GM12874 (cell line): ENCODE data around the gene PSMA6.

ENCODE experiments used
- TF ChIP-seq, protein P1 (sequence below): IDR thresholded peaks from 2 replicates; pipeline ENCODE4 v1.5.1; 2011; ENCODE audit warnings: low read depth, mild to moderate bottlenecking, control low read depth, low read length, moderate library complexity; ENCODE audit not compliant: insufficient read depth

Gene PSMA6

GRCh38 chr14:35352274-35353233 lies 60.4 kb downstream of the PSMA6 start:
- TF ChIP-seq, protein P1, sequence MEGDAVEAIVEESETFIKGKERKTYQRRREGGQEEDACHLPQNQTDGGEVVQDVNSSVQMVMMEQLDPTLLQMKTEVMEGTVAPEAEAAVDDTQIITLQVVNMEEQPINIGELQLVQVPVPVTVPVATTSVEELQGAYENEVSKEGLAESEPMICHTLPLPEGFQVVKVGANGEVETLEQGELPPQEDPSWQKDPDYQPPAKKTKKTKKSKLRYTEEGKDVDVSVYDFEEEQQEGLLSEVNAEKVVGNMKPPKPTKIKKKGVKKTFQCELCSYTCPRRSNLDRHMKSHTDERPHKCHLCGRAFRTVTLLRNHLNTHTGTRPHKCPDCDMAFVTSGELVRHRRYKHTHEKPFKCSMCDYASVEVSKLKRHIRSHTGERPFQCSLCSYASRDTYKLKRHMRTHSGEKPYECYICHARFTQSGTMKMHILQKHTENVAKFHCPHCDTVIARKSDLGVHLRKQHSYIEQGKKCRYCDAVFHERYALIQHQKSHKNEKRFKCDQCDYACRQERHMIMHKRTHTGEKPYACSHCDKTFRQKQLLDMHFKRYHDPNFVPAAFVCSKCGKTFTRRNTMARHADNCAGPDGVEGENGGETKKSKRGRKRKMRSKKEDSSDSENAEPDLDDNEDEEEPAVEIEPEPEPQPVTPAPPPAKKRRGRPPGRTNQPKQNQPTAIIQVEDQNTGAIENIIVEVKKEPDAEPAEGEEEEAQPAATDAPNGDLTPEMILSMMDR = no peak

DNA sequence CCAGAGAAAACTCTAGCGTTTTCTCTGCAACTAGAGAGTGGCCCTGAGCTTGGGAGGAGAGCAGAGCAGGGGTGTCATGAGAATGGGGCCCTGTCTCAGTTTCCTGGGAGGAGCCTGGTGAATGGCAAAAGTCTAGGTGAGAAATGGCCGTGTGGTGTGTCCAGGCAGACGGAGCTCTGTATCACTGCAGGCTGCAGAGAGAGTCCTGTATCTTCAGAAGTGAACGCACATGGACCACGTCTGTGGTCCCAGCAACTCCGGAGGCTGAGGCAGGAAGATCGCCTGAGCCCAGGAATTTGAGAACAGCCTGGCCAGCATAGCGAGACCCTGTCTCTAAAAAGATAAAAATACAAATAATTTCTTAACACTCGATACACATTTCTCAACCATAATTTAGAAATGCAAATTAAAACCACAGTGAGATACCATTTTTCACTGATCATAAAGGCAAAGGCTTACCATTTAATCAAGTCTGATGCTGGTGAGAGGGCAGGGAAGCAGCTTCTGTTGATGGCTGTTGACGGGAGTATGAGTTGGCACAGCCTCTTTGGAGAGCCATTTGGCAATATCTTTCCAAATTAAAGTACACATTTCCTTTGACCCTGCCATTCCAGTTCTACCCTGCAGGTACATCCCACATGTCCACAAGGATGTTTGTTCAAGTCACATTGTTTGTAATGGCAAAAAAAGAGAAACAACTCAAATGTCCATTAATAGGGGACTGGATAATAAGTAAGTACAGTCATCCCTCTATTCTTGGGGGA lies 61.4 kb downstream of the PSMA6 start:
- TF ChIP-seq, protein P1 = no peak

DNA sequence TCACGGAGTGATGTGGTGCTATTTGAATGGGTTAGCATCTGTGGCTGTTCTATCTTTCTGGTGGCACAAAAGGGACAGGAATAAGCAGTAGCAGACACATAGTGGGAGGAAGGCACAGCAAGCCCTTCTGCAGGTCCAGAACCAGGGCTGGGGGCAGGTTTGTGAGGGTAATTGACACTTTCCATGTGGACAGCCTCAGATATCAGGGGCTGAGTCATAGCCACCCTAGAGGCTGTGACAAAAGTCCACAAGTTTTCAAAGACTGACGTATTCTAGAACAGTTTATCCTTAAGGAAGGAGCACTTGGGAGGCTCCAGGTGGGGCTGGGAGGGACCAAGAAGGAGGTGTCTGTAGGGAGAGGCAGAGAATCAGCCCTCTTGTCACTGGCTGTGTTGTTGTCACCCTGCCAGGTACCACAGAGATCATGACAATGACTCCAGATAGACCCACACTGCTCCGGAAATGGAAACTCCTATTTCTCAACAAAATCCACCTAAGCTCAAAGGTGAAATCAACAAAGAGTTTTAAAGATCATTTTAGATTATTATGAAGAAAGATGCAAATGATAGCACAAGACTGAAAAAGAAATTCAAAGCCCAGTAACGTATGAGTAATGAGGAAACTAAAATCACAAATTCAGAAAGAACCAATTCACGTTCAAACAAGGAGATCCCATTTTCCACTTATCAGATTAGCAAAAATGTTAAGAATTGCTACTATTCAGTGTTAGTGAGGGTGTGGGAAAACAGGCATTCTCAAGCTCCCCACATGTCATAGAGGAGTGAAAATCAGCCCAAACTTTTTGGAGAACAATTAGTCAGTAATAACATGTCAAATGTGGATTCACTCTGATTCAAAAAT lies 64.0 kb downstream of the PSMA6 start:
- TF ChIP-seq, protein P1 = no peak

DNA sequence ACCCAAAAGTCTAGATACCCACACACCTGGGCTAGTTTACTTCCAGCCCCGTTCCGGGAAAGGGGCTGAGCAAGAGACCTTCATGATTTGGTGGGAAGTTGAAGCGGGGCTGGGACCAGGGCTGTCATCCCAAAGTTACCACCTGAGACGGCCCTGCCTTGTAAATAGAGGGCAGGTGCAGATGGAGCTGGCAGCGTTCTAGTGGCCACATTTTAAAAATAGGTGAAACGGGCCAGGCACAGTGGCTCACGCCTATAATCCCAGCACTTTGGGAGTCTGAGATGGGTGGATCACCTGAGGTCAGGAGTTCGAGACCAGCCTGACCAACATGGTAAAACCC lies 68.9 kb downstream of the PSMA6 start:
- TF ChIP-seq, protein P1 = no peak

- TF ChIP-seq, protein P1 = no peak
These were observed 70.3 kb downstream of the PSMA6 start for GRCh38 chr14:35362450-35362849.

DNA sequence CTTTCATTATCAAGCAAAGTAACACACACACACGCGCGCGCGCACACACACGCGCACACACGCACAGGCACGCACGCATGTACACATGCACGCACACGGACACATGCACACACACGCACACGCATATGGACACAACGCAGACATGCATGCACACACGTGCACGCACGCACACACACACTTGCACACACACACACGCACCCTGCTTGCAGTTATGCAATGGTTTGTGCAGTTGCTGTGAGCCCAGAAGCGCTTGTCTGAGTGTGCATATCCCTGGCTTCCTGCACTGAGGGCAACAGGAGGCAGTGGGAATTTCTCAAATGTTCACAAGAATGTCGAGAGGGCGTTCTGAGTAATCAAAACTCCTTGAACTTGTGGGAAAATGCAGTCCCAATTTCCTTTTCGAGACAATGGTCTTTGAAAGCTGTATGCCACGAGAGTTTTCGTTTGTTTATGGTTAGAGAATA lies 70.8 kb downstream of the PSMA6 start:
- TF ChIP-seq, protein P1 = no peak
